ENCODE measurements around the gene KIAA1328.

KIAA1328 gene

GRCh38 chr18:37139876-37140275 lies 310.9 kb downstream of the KIAA1328 start:
- TF ChIP-seq NFIC (IDR thresholded peaks at IDR 0.05) (no peak), TCF12 (IDR thresholded peaks at IDR 0.05; ENCODE audit: low read depth) (no peak), CEBPB (IDR thresholded peaks at IDR 0.05) (no peak)

DNA sequence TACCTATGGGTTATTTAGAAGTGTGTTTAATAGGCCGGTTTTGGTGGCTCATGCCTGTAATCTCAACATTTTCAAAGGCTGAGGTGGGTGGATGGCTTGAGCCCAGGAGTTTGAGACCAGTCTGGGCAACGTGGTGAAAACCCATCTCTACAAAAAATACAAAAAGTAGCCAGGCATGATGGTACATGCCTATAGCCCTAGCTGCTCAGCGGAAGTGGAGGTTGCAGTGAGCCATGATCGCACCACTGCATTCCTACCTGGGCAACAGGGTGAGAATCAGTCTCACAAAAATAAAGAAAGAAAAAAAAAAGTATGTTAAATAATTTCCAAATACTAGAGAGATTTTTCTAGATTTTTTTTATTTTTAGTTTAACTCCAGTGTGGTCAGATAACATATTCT lies 316.0 kb downstream of the KIAA1328 start:
- TF ChIP-seq TEAD4 (IDR thresholded peaks at IDR 0.05) (no peak), REST (IDR thresholded peaks at IDR 0.05; ENCODE audit: low read depth) (no peak), EGR1 (IDR thresholded peaks at IDR 0.05) (no peak), TAF1 (IDR thresholded peaks at IDR 0.05; ENCODE audit: low read depth) (no peak), USF1 (IDR thresholded peaks at IDR 0.05) (no peak), CEBPB (IDR thresholded peaks at IDR 0.05) (no peak), EP300 (IDR thresholded peaks at IDR 0.05; ENCODE audit: borderline replicate concordance) (no peak), TCF12 (IDR thresholded peaks at IDR 0.05; ENCODE audit: low read depth) (no peak), ZBTB7A (IDR thresholded peaks at IDR 0.05; ENCODE audit: low read depth) (no peak), MAX (IDR thresholded peaks at IDR 0.05) (no peak), NFIC (IDR thresholded peaks at IDR 0.05) (no peak), FOXM1 (IDR thresholded peaks at IDR 0.05; ENCODE audit: borderline replicate concordance, low read depth) (no peak), YY1 (IDR thresholded peaks at IDR 0.05; ENCODE audit: low read depth) (no peak), RAD21 (IDR thresholded peaks at IDR 0.05; ENCODE audit: low read depth) (no peak), CREB1 (IDR thresholded peaks at IDR 0.05; ENCODE audit: low read depth) (no peak)

- TF ChIP-seq NFIC (IDR thresholded peaks at IDR 0.05) (no peak), REST (IDR thresholded peaks at IDR 0.05; ENCODE audit: low read depth) (no peak), FOXM1 (IDR thresholded peaks at IDR 0.05; ENCODE audit: borderline replicate concordance, low read depth) (no peak), CEBPB (IDR thresholded peaks at IDR 0.05) (no peak), EGR1 (IDR thresholded peaks at IDR 0.05) (no peak), USF1 (IDR thresholded peaks at IDR 0.05) (no peak), TCF12 (IDR thresholded peaks at IDR 0.05; ENCODE audit: low read depth) (no peak), EP300 (IDR thresholded peaks at IDR 0.05; ENCODE audit: borderline replicate concordance) (no peak), ZBTB7A (IDR thresholded peaks at IDR 0.05; ENCODE audit: low read depth) (no peak), RAD21 (IDR thresholded peaks at IDR 0.05; ENCODE audit: low read depth) (no peak)
These were observed 327.5 kb downstream of the KIAA1328 start for GRCh38 chr18:37156330-37156942.

DNA sequence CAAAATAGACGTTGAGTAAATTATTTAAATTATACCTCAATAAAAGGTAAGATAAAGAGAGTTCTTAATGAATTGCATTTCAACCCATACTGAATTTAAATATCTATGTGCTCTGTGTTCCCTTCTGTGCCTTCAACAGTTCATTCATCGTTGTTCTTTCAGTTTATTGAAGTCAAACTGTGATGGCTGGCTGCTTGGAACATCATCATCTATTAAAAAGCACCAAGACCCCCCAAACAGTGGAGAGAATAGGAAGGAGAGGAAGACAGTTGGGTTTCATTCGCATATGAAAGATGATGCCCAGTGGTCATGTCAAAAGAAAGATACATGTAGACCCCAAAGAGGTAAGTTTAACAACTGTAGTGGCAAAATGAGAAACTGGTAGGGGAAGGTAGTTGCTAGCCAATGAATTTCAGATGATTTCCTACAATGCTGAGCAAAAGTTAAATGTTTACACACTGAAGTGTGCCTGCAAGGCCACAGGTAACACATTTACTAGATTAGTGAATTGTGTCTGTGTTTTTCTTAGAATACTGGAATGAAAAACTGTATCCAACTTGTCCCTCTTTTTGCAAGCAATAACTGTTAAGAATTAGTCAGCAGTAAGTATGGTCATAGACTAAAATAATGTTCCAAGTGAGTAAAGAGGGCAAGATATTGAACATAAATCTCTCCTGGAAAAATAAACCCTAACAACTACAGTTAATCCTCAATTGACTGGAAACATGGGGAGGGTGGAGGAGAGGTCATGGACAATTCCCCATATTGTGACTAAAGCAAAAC lies 331.3 kb downstream of the KIAA1328 start:
- no peak for TF ChIP-seq REST (IDR thresholded peaks at IDR 0.05; ENCODE audit: low read depth)
- no peak for TF ChIP-seq TCF12 (IDR thresholded peaks at IDR 0.05; ENCODE audit: low read depth)
- no peak for TF ChIP-seq RAD21 (IDR thresholded peaks at IDR 0.05; ENCODE audit: low read depth)
- TF ChIP-seq TAF1 (IDR thresholded peaks at IDR 0.05; ENCODE audit: low read depth): no peak
- no peak for TF ChIP-seq YY1 (IDR thresholded peaks at IDR 0.05; ENCODE audit: low read depth)
- no peak for TF ChIP-seq TEAD4 (IDR thresholded peaks at IDR 0.05)
- TF ChIP-seq EGR1 (IDR thresholded peaks at IDR 0.05): no peak
- TF ChIP-seq CREB1 (IDR thresholded peaks at IDR 0.05; ENCODE audit: low read depth): no peak
- no peak for TF ChIP-seq NFIC (IDR thresholded peaks at IDR 0.05)
- no peak for TF ChIP-seq USF1 (IDR thresholded peaks at IDR 0.05)
- TF ChIP-seq FOXM1 (IDR thresholded peaks at IDR 0.05; ENCODE audit: borderline replicate concordance, low read depth): no peak
